Measurements from ENCODE around the gene ADAMTS13. TPM values are rescaled to one million over a fixed set of nuclear protein-coding genes. Genes with fewer than 3 reads are reported as not detected.
A peak's percentile ranks its signal among the peaks of the same experiment; 100 is the strongest.

ADAMTS13 gene
- total and polyA plus RNA-seq, 9 of the 15 experiments (the other 6 are each of a cell fraction or from before 2014, with no cell fraction given), result 0.03 to 0.20 (median 0.04) TPM; not detected in 4

DNA sequence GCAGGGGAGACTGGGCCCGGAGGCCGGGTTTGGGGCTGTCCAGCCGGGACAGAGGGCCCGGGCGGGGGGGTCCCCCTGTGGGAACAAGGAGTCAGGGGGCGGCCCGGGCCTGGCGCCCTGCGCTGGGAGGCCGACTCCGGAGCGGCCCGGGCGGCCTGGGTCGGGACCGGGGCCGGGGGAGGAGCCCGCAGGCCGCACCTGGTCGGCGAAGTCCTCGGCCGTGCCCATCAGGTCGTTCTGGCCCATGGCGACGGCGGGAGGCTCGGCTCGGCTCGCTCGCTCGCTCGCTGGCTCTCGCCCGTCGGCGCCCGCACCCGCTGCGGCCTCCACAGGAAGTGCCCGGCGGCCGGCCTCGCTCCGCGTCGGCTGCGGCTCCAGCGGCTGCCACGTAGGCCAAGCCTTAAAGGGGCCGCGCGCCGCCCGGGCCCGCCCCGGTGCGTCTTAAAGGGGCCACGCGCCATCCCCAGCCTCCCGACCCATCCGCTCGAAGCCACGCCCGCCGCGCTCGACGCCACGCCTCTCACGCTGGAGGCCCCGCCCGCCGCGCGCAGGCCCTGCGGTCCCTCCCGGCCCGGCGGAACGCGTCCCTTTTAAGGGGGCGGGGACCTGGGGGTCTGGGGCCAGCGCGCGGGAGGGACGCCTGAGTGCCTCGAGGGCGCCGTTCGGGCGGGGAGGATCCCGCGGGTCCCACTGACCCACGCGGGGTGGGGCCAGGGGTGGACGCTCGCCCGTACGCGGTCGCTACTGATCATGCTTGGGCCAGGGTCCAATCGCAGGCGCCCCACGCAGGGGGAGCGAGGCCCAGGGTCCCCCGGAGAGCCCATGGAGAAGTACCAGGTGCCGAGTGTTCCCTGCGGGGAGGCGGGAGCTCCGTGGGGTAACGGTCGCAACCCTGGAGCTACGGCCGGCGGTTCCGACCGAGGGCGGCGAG lies 46.2 kb upstream of the ADAMTS13 start, which contains the start of the genes STKLD1 and SURF4 (continued):
- TF ChIP-seq TFAM (CRISPR knock-in tag; conservative IDR thresholded peaks at IDR 0.05) (no peak), PHTF2 (CRISPR knock-in tag; IDR thresholded peaks at IDR 0.05) (no peak), DLX4 (CRISPR knock-in tag; IDR thresholded peaks at IDR 0.05) (no peak), ZNF717 (CRISPR knock-in tag; IDR thresholded peaks at IDR 0.05) (no peak), NCOA6 (IDR thresholded peaks at IDR 0.05) (no peak), ZHX1 (conservative IDR thresholded peaks at IDR 0.05; ENCODE audit: low read length) (no peak), NFRKB (IDR thresholded peaks at IDR 0.05; ENCODE audit: low read depth) (no peak), ZNF143 (CRISPR knock-in tag; IDR thresholded peaks at IDR 0.05) (0 out of 2 replicates have a peak, but pooled peaks have one; percentile 2), ZNF436 (CRISPR knock-in tag; IDR thresholded peaks at IDR 0.05) (no peak), NFIX (CRISPR knock-in tag; IDR thresholded peaks at IDR 0.05; ENCODE audit: low read depth) (no peak), ZSCAN29 (IDR thresholded peaks at IDR 0.05) (no peak), GABPB2 (CRISPR knock-in tag; conservative IDR thresholded peaks at IDR 0.05) (no peak), SRSF3 (IDR thresholded peaks at IDR 0.05; ENCODE audit: insufficient read depth, low read length) (no peak), HDAC1 (IDR thresholded peaks at IDR 0.05) (peak in 1 of 2 experiments; percentile 71; a peak in 2 of 4 replicates), ETS2 (tag; IDR thresholded peaks at IDR 0.05; ENCODE audit: borderline replicate concordance, poor library complexity, severe bottlenecking) (no peak), ZNF766 (CRISPR knock-in tag; conservative IDR thresholded peaks at IDR 0.05) (no peak), ZNF507 (tag; conservative IDR thresholded peaks at IDR 0.05) (no peak), ELF4 (CRISPR knock-in tag; IDR thresholded peaks at IDR 0.05) (no peak), STAG1 (CRISPR knock-in tag; IDR thresholded peaks at IDR 0.05; ENCODE audit: borderline replicate concordance) (peak; percentile 46; the same call in 1 of the 2 replicates), MECOM (CRISPR knock-in tag; IDR thresholded peaks at IDR 0.05) (no peak), E2F8 (IDR thresholded peaks at IDR 0.05; ENCODE audit: low read depth, partially characterized antibody) (no peak), ILF3 (IDR thresholded peaks at IDR 0.05; ENCODE audit: borderline replicate concordance) (peak; percentile 88; the same call in 1 of the 2 replicates), SMARCB1 (IDR thresholded peaks at IDR 0.05; ENCODE audit: insufficient read length, low read depth) (no peak), MEF2A (IDR thresholded peaks at IDR 0.05; ENCODE audit: control insufficient read depth, low read depth, low read length) (no peak)
